Large intestine (tissue), 3 donors: ENCODE measurements around the gene GATAD2A. TPM values are rescaled to one million over a fixed set of nuclear protein-coding genes. Genes with fewer than 3 reads are reported as not detected.

Source experiments
- DNase-seq, 2 donors: peaks; one replicate each; pipeline versions ENCODE4 v3.0.0 to v3.0.0-alpha.2; 2013
- H3K27ac ChIP-seq: one replicate; pipeline ENCODE4 v1.5.1; 2013; ENCODE audit warnings: low read length
- H3K27me3 ChIP-seq: 2 replicates; pipeline ENCODE4 v1.6.1; 2013; ENCODE audit warnings: low read length; ENCODE audit not compliant: control insufficient read depth, insufficient read depth
- H3K36me3 ChIP-seq: 2 replicates; pipeline ENCODE4 v1.6.1; 2013; ENCODE audit warnings: low read length; ENCODE audit not compliant: control insufficient read depth, insufficient read depth
- H3K4me1 ChIP-seq: one replicate; pipeline ENCODE4 v1.6.1; 2013; ENCODE audit warnings: low read length; ENCODE audit not compliant: control insufficient read depth, insufficient read depth
- H3K4me3 ChIP-seq: one replicate; pipeline ENCODE4 v1.5.1; 2013; ENCODE audit warnings: low read length
- H3K9me3 ChIP-seq: one replicate; pipeline ENCODE4 v1.6.1; 2013; ENCODE audit warnings: mild to moderate bottlenecking, low read depth, low read length, moderate library complexity; ENCODE audit not compliant: control insufficient read depth
- WGBS: methylation state at CpG from one replicate; pipeline ENCODE4 v1.1.5; 2013; ENCODE audit warnings: low lambda C conversion rate; ENCODE audit not compliant: insufficient coverage; 5-methylcytosine and 5-hydroxymethylcytosine counted together
- polyA plus RNA-seq: library from polyadenylated mRNA; unstranded; fragments of 120-200 nt; gene quantifications from one replicate; pipeline ENCODE4 v1.2.1, GENCODE V29; 2013

The GATAD2A gene
- polyA plus RNA-seq, 1 donor: 46.8 TPM

GRCh38 chr19:19459707-19460251 lies 54.3 kb downstream of the GATAD2A start:
- no CpG with 5 or more reads among the region's 8 CpGs for WGBS
- H3K4me3 ChIP-seq: no peak overlapping the region
- DNase-seq: no peak
- no peaks in the 10 kb centered on the region for H3K27me3 ChIP-seq
- H3K36me3 ChIP-seq: peaks cover 4% of the 10 kb centered on the region
- H3K9me3 ChIP-seq: no peaks in the 10 kb centered on the region
- H3K27ac ChIP-seq: no peak overlapping the region
- H3K4me1 ChIP-seq: peaks cover 72% of the 10 kb centered on the region

- Histone ChIP-seq H3K4me3 (no peak overlapping the region), H3K4me1 (peaks cover 76% of the 10 kb centered on the region), H3K27ac (no peak overlapping the region), H3K36me3 (peaks cover 8% of the 10 kb centered on the region), H3K9me3 (no peaks in the 10 kb centered on the region), H3K27me3 (no peaks in the 10 kb centered on the region)
- no peak for DNase-seq
- no CpG with 5 or more reads among the region's 10 CpGs for WGBS
These were observed 54.8 kb downstream of the GATAD2A start for GRCh38 chr19:19460258-19460731.

- Histone ChIP-seq H3K4me1 (peaks cover 76% of the 10 kb centered on the region), H3K9me3 (no peaks in the 10 kb centered on the region), H3K36me3 (peaks cover 13% of the 10 kb centered on the region), H3K4me3 (no peak overlapping the region), H3K27me3 (no peaks in the 10 kb centered on the region), H3K27ac (no peak overlapping the region)
- WGBS: no CpG with 5 or more reads among the region's 18 CpGs
- no peak for DNase-seq
These were observed 55.3 kb downstream of the GATAD2A start for GRCh38 chr19:19460761-19461265.

- H3K27ac ChIP-seq: peak overlapping the region; percentile 52
- DNase-seq: no peak
- H3K36me3 ChIP-seq: peaks cover 16% of the 10 kb centered on the region
- H3K27me3 ChIP-seq: no peaks in the 10 kb centered on the region
- H3K4me1 ChIP-seq: peaks cover 74% of the 10 kb centered on the region
- H3K4me3 ChIP-seq: no peak overlapping the region
- WGBS: no CpG with 5 or more reads among the region's 4 CpGs
- H3K9me3 ChIP-seq: no peaks in the 10 kb centered on the region
These were observed 55.8 kb downstream of the GATAD2A start for GRCh38 chr19:19461306-19461670.

DNA sequence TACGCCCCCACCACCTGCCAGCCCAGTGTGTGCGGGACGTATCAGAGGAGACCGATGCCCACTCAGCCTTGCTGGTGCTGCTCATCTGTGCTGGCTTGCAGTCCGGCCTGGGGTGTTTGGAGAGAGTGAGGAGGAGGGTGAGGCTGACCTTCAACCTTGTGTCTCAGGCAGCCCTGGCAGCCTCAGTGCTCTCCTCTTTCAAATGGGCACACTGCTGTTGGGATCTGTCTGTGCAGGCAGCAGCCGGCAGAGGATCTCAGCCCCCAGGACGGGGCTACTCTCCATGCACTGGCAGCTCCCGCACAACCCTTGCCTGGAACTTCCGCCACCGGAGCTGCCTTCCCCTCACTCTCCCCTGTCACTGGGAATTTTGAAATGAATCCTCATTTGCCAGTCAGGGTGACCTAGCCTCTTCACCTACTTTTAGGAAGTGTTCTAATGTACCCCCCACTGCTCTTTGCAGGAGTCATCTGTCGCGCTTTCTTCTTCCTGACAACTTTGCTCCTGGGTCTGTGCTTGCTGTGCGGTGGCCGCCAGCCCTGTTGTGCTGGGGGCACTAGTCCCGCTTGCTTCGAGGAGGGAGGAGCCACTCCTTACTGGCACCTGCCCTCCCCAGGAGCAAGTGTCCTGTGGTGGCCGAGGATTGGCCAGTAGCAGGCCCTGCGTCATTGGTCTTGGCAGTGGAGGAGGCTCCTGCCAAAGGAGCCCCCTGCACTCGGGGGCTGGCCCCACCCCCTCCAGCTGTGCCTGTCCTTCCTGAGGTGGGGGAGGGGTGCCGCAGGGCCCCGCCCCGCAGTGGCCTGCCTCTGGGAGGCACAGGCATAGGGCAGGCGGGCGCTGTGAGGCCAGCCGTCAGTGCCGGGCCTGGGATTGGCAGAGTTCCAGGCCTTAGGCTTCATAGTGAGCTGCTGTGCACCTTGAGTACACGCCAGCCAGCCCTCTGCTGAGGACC lies 56.5 kb downstream of the GATAD2A start:
- no peaks in the 10 kb centered on the region for H3K27me3 ChIP-seq
- no peak overlapping the region for H3K4me3 ChIP-seq
- H3K27ac ChIP-seq: peak overlapping the region; percentile 52
- H3K4me1 ChIP-seq: peaks cover 68% of the 10 kb centered on the region
- H3K9me3 ChIP-seq: no peaks in the 10 kb centered on the region
- DNase-seq: peak; percentile 85 to 91
- WGBS: no CpG with 5 or more reads among the region's 27 CpGs
- H3K36me3 ChIP-seq: peaks cover 20% of the 10 kb centered on the region

DNA sequence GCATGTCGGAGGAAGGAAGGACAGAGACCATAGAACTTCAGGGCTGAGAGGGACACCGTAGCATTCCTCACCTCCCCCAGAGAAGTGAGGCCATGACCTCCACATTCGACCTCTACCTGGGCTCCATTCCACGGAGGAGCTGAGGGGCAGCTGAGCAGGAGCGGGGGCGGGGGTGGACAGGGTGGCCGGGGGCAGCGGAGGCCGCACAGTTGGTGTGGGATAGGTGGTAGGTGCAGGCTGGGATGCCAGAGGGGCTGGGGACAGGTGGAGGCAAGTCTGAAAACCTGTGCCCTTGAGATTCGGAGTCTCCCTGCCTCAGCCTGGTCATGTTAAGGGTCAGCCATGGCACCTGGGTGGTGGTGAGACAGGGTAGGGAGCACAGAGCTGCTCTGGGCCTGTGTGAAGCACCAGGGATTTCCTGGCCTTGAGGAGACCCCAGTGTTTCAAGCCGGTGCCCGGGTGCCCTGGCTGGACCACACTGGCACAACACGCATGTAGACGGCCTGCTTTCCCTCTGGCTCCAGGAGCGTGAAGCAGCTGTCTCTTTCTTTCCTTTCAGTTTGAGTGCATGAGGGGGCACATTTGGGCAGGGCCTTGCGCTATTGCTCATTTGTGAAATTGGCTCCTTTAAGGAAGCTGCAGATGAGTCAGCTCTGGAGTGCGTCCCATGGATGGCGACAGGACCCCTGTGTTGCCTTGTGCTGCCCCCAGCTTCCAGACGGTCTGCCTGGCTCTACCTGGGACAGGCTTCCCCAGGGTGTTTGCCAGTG lies 58.1 kb downstream of the GATAD2A start:
- Histone ChIP-seq H3K4me1 (peaks cover 54% of the 10 kb centered on the region), H3K4me3 (no peak overlapping the region), H3K36me3 (peaks cover 29% of the 10 kb centered on the region), H3K27me3 (no peaks in the 10 kb centered on the region), H3K9me3 (peaks cover 15% of the 10 kb centered on the region), H3K27ac (peak overlapping the region; percentile 69)
- DNase-seq: no peak
- WGBS: no CpG with 5 or more reads among the region's 19 CpGs

DNA sequence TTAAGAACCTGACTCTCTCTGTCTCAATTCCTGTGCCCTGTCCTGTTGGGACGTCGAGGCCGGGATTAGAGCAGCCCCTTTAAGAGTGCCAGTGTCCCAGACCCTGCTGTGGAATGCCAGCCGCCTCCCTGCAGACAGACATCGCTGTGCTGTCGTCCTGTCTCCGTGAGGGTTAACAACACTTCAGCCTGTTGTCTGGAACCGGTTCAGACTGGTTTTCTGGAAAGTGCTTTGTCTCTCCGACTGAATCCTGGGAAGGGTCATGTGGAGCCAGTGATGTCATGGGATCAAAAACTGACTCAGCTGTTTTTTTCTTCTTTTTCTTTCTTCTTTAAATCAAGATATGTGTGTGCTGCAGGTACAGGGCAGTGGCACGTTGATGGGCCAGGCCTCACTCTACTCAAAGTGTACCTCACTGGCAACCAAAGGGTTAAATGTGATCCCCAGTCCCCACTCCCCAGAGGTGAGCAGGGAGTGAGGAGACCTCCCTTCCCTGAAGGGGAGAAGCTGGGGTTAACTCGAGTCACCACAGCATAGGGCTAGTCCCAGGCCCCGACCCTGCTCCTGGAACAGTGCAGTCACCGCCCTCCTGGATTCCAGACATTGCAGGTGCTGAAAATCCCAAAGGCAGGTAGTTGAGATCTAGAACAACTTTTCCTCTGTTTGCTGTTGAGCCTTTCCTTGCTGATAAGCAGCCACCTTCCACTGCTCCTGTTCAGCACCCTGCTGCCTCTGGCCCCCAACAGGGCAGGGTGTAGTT lies 59.0 kb downstream of the GATAD2A start:
- Histone ChIP-seq H3K27me3 (no peaks in the 10 kb centered on the region), H3K27ac (peak overlapping the region; percentile 69), H3K9me3 (peaks cover 23% of the 10 kb centered on the region), H3K36me3 (peaks cover 32% of the 10 kb centered on the region), H3K4me1 (peaks cover 50% of the 10 kb centered on the region), H3K4me3 (no peak overlapping the region)
- peak; percentile 82 to 92 for DNase-seq
- 0% methylated on average over 1 of the region's 13 CpGs for WGBS

GRCh38 chr19:19465436-19466070 lies 60.1 kb downstream of the GATAD2A start:
- H3K27ac ChIP-seq: no peak overlapping the region

DNA sequence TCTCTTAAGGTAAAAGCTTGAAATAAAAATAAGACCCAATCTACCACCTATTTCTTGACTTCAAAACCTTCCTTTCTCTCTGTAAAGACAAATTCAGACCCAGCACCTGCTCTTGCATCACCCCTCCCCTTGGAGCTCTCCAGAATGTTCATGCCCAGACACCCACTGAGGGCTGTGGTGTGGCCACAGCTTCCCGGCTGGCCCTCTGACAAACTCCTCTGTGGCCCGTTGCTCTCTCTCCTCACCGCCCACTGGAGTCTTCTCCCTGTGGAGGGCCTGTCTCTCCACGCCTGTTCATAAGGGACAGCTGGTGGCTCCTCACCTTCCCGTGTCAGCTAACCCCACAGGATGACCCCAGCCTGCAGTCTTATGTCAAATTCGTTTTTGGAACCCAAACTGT lies 60.7 kb downstream of the GATAD2A start:
- peaks cover 23% of the 10 kb centered on the region for H3K9me3 ChIP-seq
- DNase-seq: no peak
- H3K27me3 ChIP-seq: no peaks in the 10 kb centered on the region
- no peak overlapping the region for H3K4me3 ChIP-seq
- no peak overlapping the region for H3K27ac ChIP-seq
- H3K4me1 ChIP-seq: peaks cover 40% of the 10 kb centered on the region
- no CpG with 5 or more reads among the region's 6 CpGs for WGBS
- H3K36me3 ChIP-seq: peaks cover 32% of the 10 kb centered on the region

More at GRCh38 chr19:19465436-19466070, 60.1 kb downstream of the GATAD2A start:
- H3K9me3 ChIP-seq: peaks cover 23% of the 10 kb centered on the region
- H3K36me3 ChIP-seq: peaks cover 32% of the 10 kb centered on the region
- WGBS: no CpG with 5 or more reads among the region's 12 CpGs
- DNase-seq: no peak
- peaks cover 43% of the 10 kb centered on the region for H3K4me1 ChIP-seq
- H3K27me3 ChIP-seq: no peaks in the 10 kb centered on the region
- no peak overlapping the region for H3K4me3 ChIP-seq
